GM23248 (cell line): ENCODE measurements around the gene RBFOX2. TPM values are rescaled to one million over a fixed set of nuclear protein-coding genes. Genes with fewer than 3 reads are reported as not detected.

Experiments
- DNase-seq: peaks from one replicate; pipeline ENCODE4 v3.0.0-alpha.2; 2015
- H2AFZ ChIP-seq: fragments of 200-600 bp; sonication (generic); 2 replicates; pipeline ENCODE4 v1.6.1; 2016; ENCODE audit warnings: antibody characterized with exemption
- H3F3A ChIP-seq: fragments of 200-600 bp; sonication (generic); 2 replicates; pipeline ENCODE4 v1.6.1; 2016; ENCODE audit warnings: mild to moderate bottlenecking, antibody characterized with exemption, mixed run types; ENCODE audit not compliant: insufficient read depth
- H3K27ac ChIP-seq: fragments of 200-600 bp; sonication (generic); 2 replicates; pipeline ENCODE4 v1.5.1; 2016; ENCODE audit warnings: mild to moderate bottlenecking
- H3K27me3 ChIP-seq: fragments of 200-600 bp; sonication (generic); replicated peaks from 2 replicates; pipeline ENCODE4 v1.6.1; 2016; ENCODE audit warnings: mild to moderate bottlenecking; ENCODE audit not compliant: insufficient read depth
- H3K36me3 ChIP-seq: fragments of 200-600 bp; sonication (generic); 2 replicates; pipeline ENCODE4 v1.6.1; 2016; ENCODE audit warnings: low read depth, mild to moderate bottlenecking
- H3K4me1 ChIP-seq: fragments of 200-600 bp; sonication (generic); 2 replicates; pipeline ENCODE4 v1.6.1; 2016; ENCODE audit warnings: mild to moderate bottlenecking; ENCODE audit not compliant: insufficient read depth
- H3K4me2 ChIP-seq: fragments of 200-600 bp; sonication (generic); one replicate; pipeline ENCODE4 v1.6.1; 2016; ENCODE audit warnings: mild to moderate bottlenecking; ENCODE audit not compliant: unreplicated experiment
- H3K4me3 ChIP-seq: fragments of 200-600 bp; sonication (generic); 2 replicates; pipeline ENCODE4 v1.5.1; 2016; ENCODE audit warnings: mild to moderate bottlenecking
- H3K79me2 ChIP-seq: fragments of 200-600 bp; sonication (generic); 2 replicates; pipeline ENCODE4 v1.6.1; 2016; ENCODE audit warnings: mild to moderate bottlenecking; ENCODE audit not compliant: insufficient read depth
- H3K9ac ChIP-seq: fragments of 200-600 bp; sonication (generic); 2 replicates; pipeline ENCODE4 v1.6.1; 2016; ENCODE audit warnings: mild to moderate bottlenecking
- H3K9me2 ChIP-seq: fragments of 200-600 bp; sonication (generic); 2 replicates; pipeline ENCODE4 v1.6.1; 2016; ENCODE audit warnings: mixed run types, mild to moderate bottlenecking, moderate library complexity; ENCODE audit not compliant: insufficient read depth
- H3K9me3 ChIP-seq: fragments of 200-600 bp; sonication (generic); one replicate; pipeline ENCODE4 v1.6.1; 2017; ENCODE audit warnings: low read depth
- H4K20me1 ChIP-seq: fragments of 200-600 bp; sonication (generic); 2 replicates; pipeline ENCODE4 v1.6.0; 2016; ENCODE audit not compliant: insufficient read depth
- EZH2 ChIP-seq: fragments of 200-600 bp; sonication (generic); IDR thresholded peaks from 2 replicates; pipeline ENCODE4 v1.6.1; 2018; ENCODE audit warnings: antibody characterized with exemption, mild to moderate bottlenecking; ENCODE audit not compliant: insufficient read depth, poor library complexity, severe bottlenecking
- EZH2phosphoT487 ChIP-seq: fragments of 200-600 bp; sonication (generic); IDR thresholded peaks from 2 replicates; pipeline ENCODE4 v1.6.1; 2018; ENCODE audit warnings: antibody characterized with exemption, moderate library complexity, mild to moderate bottlenecking, low read depth; ENCODE audit not compliant: insufficient read depth
- WGBS, 2 experiments: methylation state at CpG; one replicate each; pipeline ENCODE4 v1.1.6; 2015 to 2017; ENCODE audit warnings: low lambda C conversion rate in 2 of 2, low coverage in 1 of 2; ENCODE audit errors: missing lambda C conversion rate in 2 of 2; 5-methylcytosine and 5-hydroxymethylcytosine counted together
- in situ Hi-C: fragments of 300-500 bp; cut with MboI; formaldehyde crosslinking; loops from 2 replicates; pipeline ENCODE4 v1.15.0; 2020
- polyA plus RNA-seq: library from polyadenylated mRNA; unstranded; fragments of >200 nt; fragmentation: Nextera tagmentation; extraction: Ambion mirVana; gene quantifications from 2 replicates; pipeline ENCODE4 v1.2.1, GENCODE V29; 2016
- total RNA-seq: library from RNA; depleted of rRNA; stranded (reverse); fragments of >200 nt; shearing (Covaris generic); gene quantifications from 2 replicates; pipeline ENCODE4 v1.2.3, GENCODE V29; 2014

RBFOX2 gene
- total and polyA plus RNA-seq, 2 experiments from 2014 or later, result 127 to 136 TPM

DNA sequence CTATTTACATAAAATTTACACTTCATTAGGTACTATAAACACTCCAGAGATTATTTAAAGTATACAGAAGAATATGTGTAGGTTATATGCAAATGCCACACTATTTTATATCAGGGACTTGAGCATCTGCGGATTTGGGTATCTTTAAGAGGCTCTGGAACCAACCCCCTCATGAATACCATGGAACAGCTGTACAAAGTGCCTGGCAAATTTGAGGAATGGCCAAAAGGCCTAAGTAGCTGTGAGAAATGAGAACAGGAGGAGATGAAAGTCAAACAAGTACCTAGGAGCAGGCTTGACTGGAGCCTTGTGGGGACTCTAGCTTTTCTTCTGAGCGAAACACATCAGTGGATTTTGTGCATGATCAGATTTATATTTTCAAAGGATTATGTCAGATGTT is 149.3 kb downstream of the RBFOX2 start:
- no peaks in the 10 kb centered on the region; the same call in none of the 2 replicates for H3K79me2 ChIP-seq
- no peaks in the 10 kb centered on the region for H3K9me3 ChIP-seq
- no peak overlapping the region for H3K9ac ChIP-seq
- no peak overlapping the region for H3K4me2 ChIP-seq
- H3F3A ChIP-seq, result 0 out of 2 replicates have a peak, but pooled peaks cover 17% of the 10 kb centered on the region
- no peak overlapping the region for H3K27ac ChIP-seq
- in situ Hi-C loops, result no loop called here
- H3K4me3 ChIP-seq, result no peak overlapping the region
- no peak for TF ChIP-seq EZH2phosphoT487
- TF ChIP-seq EZH2, result no peak
- WGBS, 2 experiments, result 98 to 99% methylated on average over 2 of the region's 2 CpGs
- peaks cover 17% of the 10 kb centered on the region for H3K4me1 ChIP-seq
- no peaks in the 10 kb centered on the region for H3K27me3 ChIP-seq
- no peak overlapping the region for H2AFZ ChIP-seq
- H3K9me2 ChIP-seq, result no peaks in the 10 kb centered on the region
- peaks cover 7% of the 10 kb centered on the region for H4K20me1 ChIP-seq
- H3K36me3 ChIP-seq, result no peaks in the 10 kb centered on the region
- DNase-seq, result no peak

DNA sequence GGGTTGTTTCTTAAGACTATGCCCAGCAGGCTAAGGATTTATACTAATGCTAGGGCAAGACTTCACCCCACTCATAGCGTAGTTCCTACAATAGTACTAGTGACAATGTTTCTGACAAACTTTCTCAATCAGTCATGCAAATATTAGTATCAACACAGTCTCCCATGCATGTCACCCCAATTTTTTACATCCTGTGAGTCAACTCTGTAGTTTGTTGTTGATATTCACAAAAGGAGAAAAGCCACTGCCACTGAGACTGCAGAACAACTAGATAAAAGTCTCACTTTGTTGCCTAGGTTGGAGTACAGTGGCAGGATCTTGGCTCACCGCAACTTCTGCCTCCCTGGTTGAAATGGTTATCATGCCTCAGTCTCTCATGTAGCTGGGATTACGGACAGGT is 155.2 kb downstream of the RBFOX2 start:
- no peaks in the 10 kb centered on the region for H4K20me1 ChIP-seq
- no peak overlapping the region for H3K4me3 ChIP-seq
- H3K27me3 ChIP-seq, result no peaks in the 10 kb centered on the region
- no peak overlapping the region for H3K27ac ChIP-seq
- no peak overlapping the region for H3K4me2 ChIP-seq
- H3K79me2 ChIP-seq, result no peaks in the 10 kb centered on the region; the same call in none of the 2 replicates
- H3K36me3 ChIP-seq, result no peaks in the 10 kb centered on the region
- TF ChIP-seq EZH2 (no peak), EZH2phosphoT487 (no peak)
- H3K9ac ChIP-seq, result no peak overlapping the region
- no peaks in the 10 kb centered on the region for H3K9me2 ChIP-seq
- no peak overlapping the region for H2AFZ ChIP-seq
- 100% methylated on average over 3 of the region's 3 CpGs for WGBS, 2 experiments
- H3K9me3 ChIP-seq, result no peaks in the 10 kb centered on the region
- DNase-seq, result no peak
- in situ Hi-C loops, result no loop called here
- peaks cover 16% of the 10 kb centered on the region; the same call in 1 of the 2 replicates for H3K4me1 ChIP-seq
- H3F3A ChIP-seq, result no peaks in the 10 kb centered on the region

DNA sequence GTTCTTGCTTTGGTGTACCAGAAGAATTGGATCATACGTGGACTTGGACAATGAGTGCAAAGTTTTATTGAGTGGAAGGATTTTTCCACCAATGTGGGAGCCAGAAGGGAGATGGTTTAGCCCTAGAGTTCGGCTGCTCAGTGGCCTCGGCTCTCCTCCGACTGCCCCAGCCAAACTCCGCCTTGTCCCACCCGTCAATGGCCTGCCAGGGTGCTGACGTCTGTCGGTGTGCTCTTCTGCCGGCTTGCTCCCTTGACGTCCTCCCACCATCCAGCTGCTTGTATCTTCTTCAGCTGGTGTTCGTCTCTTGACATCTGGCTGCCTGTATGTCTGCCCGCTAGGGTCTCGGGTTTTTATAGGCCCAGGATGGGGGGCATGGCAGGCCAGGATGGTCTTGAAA is 156.2 kb downstream of the RBFOX2 start:
- Histone ChIP-seq H3K79me2 (no peaks in the 10 kb centered on the region; the same call in none of the 2 replicates), H3K9me2 (no peaks in the 10 kb centered on the region), H3K27ac (no peak overlapping the region), H3K9me3 (no peaks in the 10 kb centered on the region), H4K20me1 (no peaks in the 10 kb centered on the region), H3K36me3 (no peaks in the 10 kb centered on the region), H3K4me2 (no peak overlapping the region), H2AFZ (no peak overlapping the region), H3K9ac (no peak overlapping the region), H3K4me1 (peaks cover 16% of the 10 kb centered on the region; the same call in 1 of the 2 replicates), H3K27me3 (no peaks in the 10 kb centered on the region), H3K4me3 (no peak overlapping the region), H3F3A (no peaks in the 10 kb centered on the region)
- TF ChIP-seq EZH2phosphoT487, result no peak
- no peak for TF ChIP-seq EZH2
- in situ Hi-C loops, result no loop called here
- WGBS, 2 experiments, result 63 to 66% methylated on average over 13 of the region's 13 CpGs
- no peak for DNase-seq

DNA sequence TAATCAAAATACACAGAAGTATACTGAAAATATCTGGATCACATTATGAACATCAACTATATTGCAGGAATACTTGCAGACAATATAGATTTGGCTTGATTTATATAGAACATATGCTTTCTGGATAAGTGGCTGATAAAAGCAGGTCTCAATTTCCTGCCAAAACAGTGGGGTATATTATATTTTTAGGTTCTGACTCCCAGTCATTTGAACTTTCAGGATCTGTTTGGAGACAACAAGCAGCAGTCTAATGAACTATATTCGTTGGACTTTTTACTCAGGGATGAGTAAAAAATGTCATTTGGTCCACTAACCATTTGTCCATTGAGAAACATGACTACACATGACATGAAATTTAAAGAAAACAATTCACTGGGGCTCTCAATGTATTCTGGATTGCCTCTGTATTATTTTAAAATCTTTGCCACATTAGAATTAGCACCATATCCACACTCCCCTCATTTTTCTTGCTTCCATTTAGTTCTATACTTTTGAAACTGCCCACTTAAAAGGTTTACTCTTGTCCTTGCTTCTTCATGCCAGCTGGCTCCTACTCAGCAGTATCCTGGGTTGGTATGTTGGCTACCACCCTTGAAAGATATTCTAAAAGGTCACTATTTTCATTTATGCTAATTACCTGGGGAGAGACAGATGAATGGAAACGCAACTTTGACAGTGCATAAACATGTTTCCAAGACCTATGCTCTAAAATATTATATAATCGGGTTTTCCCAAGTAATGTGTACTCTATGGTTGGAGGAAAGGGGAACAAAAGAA is 157.9 kb downstream of the RBFOX2 start:
- H3K79me2 ChIP-seq, result no peaks in the 10 kb centered on the region; the same call in none of the 2 replicates
- no peak overlapping the region for H3K9ac ChIP-seq
- 68 to 75% methylated on average over 3 of the region's 3 CpGs for WGBS, 2 experiments
- in situ Hi-C loops, result no loop called here
- H3K4me3 ChIP-seq, result no peak overlapping the region
- no peaks in the 10 kb centered on the region for H3K9me3 ChIP-seq
- no peaks in the 10 kb centered on the region for H3K27me3 ChIP-seq
- no peak for TF ChIP-seq EZH2
- TF ChIP-seq EZH2phosphoT487, result no peak
- H3F3A ChIP-seq, result no peaks in the 10 kb centered on the region
- H3K4me2 ChIP-seq, result no peak overlapping the region
- no peaks in the 10 kb centered on the region for H3K36me3 ChIP-seq
- no peak overlapping the region for H3K27ac ChIP-seq
- no peak for DNase-seq
- no peaks in the 10 kb centered on the region for H3K9me2 ChIP-seq
- H3K4me1 ChIP-seq, result peaks cover 32% of the 10 kb centered on the region
- no peak overlapping the region for H2AFZ ChIP-seq
- H4K20me1 ChIP-seq, result no peaks in the 10 kb centered on the region
